H9 (cell line): ENCODE measurements around the gene AIG1. TPM values are rescaled to one million over a fixed set of nuclear protein-coding genes. Genes with fewer than 3 reads are reported as not detected.

Experiments
- DNase-seq: peaks from one replicate; pipeline ENCODE4 v3.0.0-alpha.2; 2017
- H2AFZ ChIP-seq: one replicate; pipeline ENCODE4 v1.6.1; 2013; ENCODE audit warnings: mild to moderate bottlenecking, low read length, control low read depth, moderate library complexity
- H2AK5ac ChIP-seq: 2 replicates; pipeline ENCODE4 v1.6.1; 2013; ENCODE audit warnings: low read length, control low read depth, mixed read lengths; ENCODE audit not compliant: insufficient read length
- H2BK120ac ChIP-seq: one replicate; pipeline ENCODE4 v1.6.1; 2013; ENCODE audit warnings: low read depth, mild to moderate bottlenecking, low read length, control low read depth, inconsistent platforms; ENCODE audit not compliant: poor library complexity, severe bottlenecking
- H2BK12ac ChIP-seq: 2 replicates; pipeline ENCODE4 v1.6.1; 2013; ENCODE audit warnings: low read length, control low read depth, mixed read lengths, low read depth; ENCODE audit not compliant: insufficient read length
- H2BK15ac ChIP-seq: 2 replicates; pipeline ENCODE4 v1.6.1; 2013; ENCODE audit warnings: low read depth, low read length, control low read depth
- H2BK20ac ChIP-seq: one replicate; pipeline ENCODE4 v1.6.1; 2013; ENCODE audit warnings: low read depth, mild to moderate bottlenecking, low read length, control low read depth, inconsistent platforms; ENCODE audit not compliant: poor library complexity, severe bottlenecking
- H2BK5ac ChIP-seq: 2 replicates; pipeline ENCODE4 v1.6.1; 2013; ENCODE audit warnings: low read length, control low read depth, mixed read lengths; ENCODE audit not compliant: insufficient read length
- H3K14ac ChIP-seq: 2 replicates; pipeline ENCODE4 v1.6.1; 2013; ENCODE audit warnings: low read length, control low read depth; ENCODE audit not compliant: insufficient read depth
- H3K18ac ChIP-seq: 2 replicates; pipeline ENCODE4 v1.6.1; 2013; ENCODE audit warnings: low read depth, mild to moderate bottlenecking, mixed read lengths, low read length, control low read depth; ENCODE audit not compliant: insufficient read length
- H3K23ac ChIP-seq: 2 replicates; pipeline ENCODE4 v1.6.1; 2013; ENCODE audit warnings: low read length, control low read depth, mixed read lengths, low read depth; ENCODE audit not compliant: insufficient read length
- H3K23me2 ChIP-seq: 2 replicates; pipeline ENCODE4 v1.6.1; 2013; ENCODE audit warnings: low read depth, mild to moderate bottlenecking, mixed read lengths, low read length, control low read depth; ENCODE audit not compliant: insufficient read length, poor library complexity, severe bottlenecking
- H3K27ac ChIP-seq: 2 replicates; pipeline ENCODE4 v1.5.1; 2013; ENCODE audit warnings: low read length, control low read depth, mixed read lengths, low read depth; ENCODE audit not compliant: insufficient read length
- H3K27me3 ChIP-seq: 2 replicates; pipeline ENCODE4 v1.6.1; 2013; ENCODE audit warnings: low read length, control low read depth, inconsistent platforms; ENCODE audit not compliant: insufficient read depth
- H3K4ac ChIP-seq: 2 replicates; pipeline ENCODE4 v1.6.1; 2013; ENCODE audit warnings: low read depth, mild to moderate bottlenecking, control low read depth, inconsistent platforms, low read length, moderate library complexity
- H3K4me1 ChIP-seq: 2 replicates; pipeline ENCODE4 v1.6.1; 2013; ENCODE audit warnings: low read length, control low read depth, inconsistent platforms; ENCODE audit not compliant: insufficient read depth
- H3K4me2 ChIP-seq: 2 replicates; pipeline ENCODE4 v1.6.1; 2013; ENCODE audit warnings: low read length, control low read depth, mixed read lengths; ENCODE audit not compliant: insufficient read length, insufficient read depth
- H3K56ac ChIP-seq: 2 replicates; pipeline ENCODE4 v1.6.1; 2013; ENCODE audit warnings: low read depth, mild to moderate bottlenecking, mixed read lengths, low read length, control low read depth; ENCODE audit not compliant: insufficient read length
- H3K79me1 ChIP-seq: 2 replicates; pipeline ENCODE4 v1.6.1; 2013; ENCODE audit warnings: low read depth, mild to moderate bottlenecking, moderate library complexity, low read length, control low read depth, inconsistent platforms; ENCODE audit not compliant: insufficient read depth, poor library complexity, severe bottlenecking
- H3K79me2 ChIP-seq: 2 replicates; pipeline ENCODE4 v1.6.1; 2013; ENCODE audit warnings: low read length, control low read depth, inconsistent platforms; ENCODE audit not compliant: insufficient read depth
- H3K9ac ChIP-seq: 2 replicates; pipeline ENCODE4 v1.6.1; 2013; ENCODE audit warnings: low read length, control low read depth, mixed read lengths; ENCODE audit not compliant: insufficient read length; ENCODE audit errors: extremely low read depth
- H3K9me3 ChIP-seq: one replicate; pipeline ENCODE4 v1.6.1; 2013; ENCODE audit warnings: low read depth, low read length, inconsistent platforms; ENCODE audit not compliant: control insufficient read depth
- H3T11ph ChIP-seq: one replicate; pipeline ENCODE4 v1.6.1; 2013; ENCODE audit warnings: mild to moderate bottlenecking, low read length, control low read depth, inconsistent platforms
- H4K20me1 ChIP-seq: one replicate; pipeline ENCODE4 v1.6.1; 2013; ENCODE audit not compliant: control insufficient read depth, insufficient read length, insufficient read depth
- H4K5ac ChIP-seq: 2 replicates; pipeline ENCODE4 v1.6.1; 2013; ENCODE audit warnings: low read depth, mild to moderate bottlenecking, mixed read lengths, low read length, control low read depth; ENCODE audit not compliant: insufficient read length
- H4K8ac ChIP-seq: replicated peaks from 2 replicates; pipeline ENCODE4 v1.6.1; 2013; ENCODE audit warnings: low read length, control low read depth, mixed read lengths, low read depth; ENCODE audit not compliant: insufficient read length
- H4K91ac ChIP-seq: 2 replicates; pipeline ENCODE4 v1.6.1; 2013; ENCODE audit warnings: low read depth, mild to moderate bottlenecking, moderate library complexity, mixed read lengths, low read length, control low read depth; ENCODE audit not compliant: insufficient read length
- H3K27ac Mint-ChIP-seq, 3 experiments: 2 replicates in 2 of 3; 3 replicates in 1 of 3; pipeline ENCODE4 v1.8.0; 2020 to 2021; ENCODE audit warnings: mixed read lengths in 3 of 3, mild to moderate bottlenecking in 1 of 3, moderate library complexity in 1 of 3
- H3K27me3 Mint-ChIP-seq: 2 replicates; pipeline ENCODE4 v1.8.0; 2021; ENCODE audit warnings: low read depth, mild to moderate bottlenecking, moderate library complexity, mixed read lengths
- H3K36me3 Mint-ChIP-seq, 3 experiments: 2 replicates in 2 of 3; 3 replicates in 1 of 3; pipeline ENCODE4 v1.8.0; 2020 to 2021; ENCODE audit warnings: low read depth in 3 of 3, mixed read lengths in 3 of 3; ENCODE audit not compliant: insufficient read depth in 1 of 3
- H3K4me1 Mint-ChIP-seq, 2 experiments: 2 replicates each; pipeline ENCODE4 v1.8.0; 2020; ENCODE audit warnings: mixed read lengths in 2 of 2
- H3K4me3 Mint-ChIP-seq, 2 experiments: 2 replicates in 1 of 2; 3 replicates in 1 of 2; pipeline ENCODE4 v1.8.0; 2020 to 2021; ENCODE audit warnings: mild to moderate bottlenecking in 2 of 2, mixed read lengths in 2 of 2, moderate library complexity in 1 of 2
- H3K9me3 Mint-ChIP-seq, 2 experiments: 2 replicates in 1 of 2; 3 replicates in 1 of 2; pipeline ENCODE4 v1.8.0; 2020; ENCODE audit warnings: mild to moderate bottlenecking in 2 of 2, mixed read lengths in 2 of 2, moderate library complexity in 1 of 2
- WGBS: extraction: QIAGEN DNeasy Blood & Tissue Kit; methylation state at CpG from one replicate; pipeline ENCODE4 v1.1.7; 2013; ENCODE audit warnings: missing lambda C conversion rate, low lambda C conversion rate, mixed read lengths; ENCODE audit not compliant: insufficient read length; ENCODE audit errors: extremely low coverage; 5-methylcytosine and 5-hydroxymethylcytosine counted together
- total RNA-seq: library from RNA; stranded (reverse); gene quantifications from 2 replicates; pipeline ENCODE4 v1.2.1, GENCODE V29; 2021
- TF ChIP-seq, protein P1 (sequence below): fragments of 200-600 bp; sonication (generic); conservative IDR thresholded peaks from 3 replicates; pipeline ENCODE4 v1.8.0; 2021; ENCODE audit warnings: antibody characterized with exemption, mild to moderate bottlenecking

The AIG1 gene
- total RNA-seq, 1 experiment from 2014 or later: 44.6 TPM

DNA sequence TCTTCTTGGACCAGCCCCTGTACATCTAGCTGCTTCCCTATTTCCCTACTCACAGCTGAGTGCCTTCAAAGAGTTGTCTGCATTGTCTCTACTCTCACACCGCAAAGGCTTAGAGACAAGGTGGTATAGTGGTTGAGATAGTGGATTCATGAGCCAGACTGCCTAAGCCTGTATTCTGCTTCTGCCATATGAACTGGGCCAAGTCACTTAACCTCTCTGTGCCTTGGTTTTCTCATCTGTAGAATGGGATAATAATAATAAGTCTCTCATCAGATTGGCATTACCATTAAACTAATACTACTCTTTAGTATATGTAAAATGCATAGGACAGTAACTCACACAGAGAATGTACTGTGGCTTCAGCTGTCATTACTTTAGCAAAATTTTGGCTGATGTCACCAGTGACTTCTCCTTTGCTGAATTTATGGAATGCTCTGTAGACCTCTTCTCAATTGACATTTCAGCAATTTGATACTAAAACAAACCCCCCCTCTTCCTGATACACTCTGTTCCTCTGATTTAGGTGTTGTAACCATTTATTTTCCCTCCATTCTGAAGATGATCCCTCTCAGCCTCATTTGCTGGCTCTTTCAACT lies 233.7 kb downstream of the AIG1 start:
- TF ChIP-seq, protein P1, sequence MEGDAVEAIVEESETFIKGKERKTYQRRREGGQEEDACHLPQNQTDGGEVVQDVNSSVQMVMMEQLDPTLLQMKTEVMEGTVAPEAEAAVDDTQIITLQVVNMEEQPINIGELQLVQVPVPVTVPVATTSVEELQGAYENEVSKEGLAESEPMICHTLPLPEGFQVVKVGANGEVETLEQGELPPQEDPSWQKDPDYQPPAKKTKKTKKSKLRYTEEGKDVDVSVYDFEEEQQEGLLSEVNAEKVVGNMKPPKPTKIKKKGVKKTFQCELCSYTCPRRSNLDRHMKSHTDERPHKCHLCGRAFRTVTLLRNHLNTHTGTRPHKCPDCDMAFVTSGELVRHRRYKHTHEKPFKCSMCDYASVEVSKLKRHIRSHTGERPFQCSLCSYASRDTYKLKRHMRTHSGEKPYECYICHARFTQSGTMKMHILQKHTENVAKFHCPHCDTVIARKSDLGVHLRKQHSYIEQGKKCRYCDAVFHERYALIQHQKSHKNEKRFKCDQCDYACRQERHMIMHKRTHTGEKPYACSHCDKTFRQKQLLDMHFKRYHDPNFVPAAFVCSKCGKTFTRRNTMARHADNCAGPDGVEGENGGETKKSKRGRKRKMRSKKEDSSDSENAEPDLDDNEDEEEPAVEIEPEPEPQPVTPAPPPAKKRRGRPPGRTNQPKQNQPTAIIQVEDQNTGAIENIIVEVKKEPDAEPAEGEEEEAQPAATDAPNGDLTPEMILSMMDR: no peak
- H3K27me3 Mint-ChIP-seq: no peaks in the 10 kb centered on the region
- Histone ChIP-seq H4K8ac (no peak overlapping the region), H3K4me2 (no peak overlapping the region), H2AK5ac (no peak overlapping the region), H3K9ac (no peak overlapping the region), H3K14ac (no peak overlapping the region), H3K27ac (no peak overlapping the region), H4K5ac (no peak overlapping the region), H2BK5ac (no peak overlapping the region), H2BK12ac (no peak overlapping the region), H3K9me3 (no peaks in the 10 kb centered on the region), H4K91ac (no peak overlapping the region), H2BK120ac (no peak overlapping the region), H3K18ac (no peak overlapping the region), H2BK15ac (no peak overlapping the region), H3K23me2 (no peaks in the 10 kb centered on the region), H2AFZ (no peak overlapping the region), H3T11ph (no peak overlapping the region), H3K4ac (no peak overlapping the region), H4K20me1 (no peaks in the 10 kb centered on the region), H3K79me1 (no peaks in the 10 kb centered on the region), H3K4me1 (peaks cover 2% of the 10 kb centered on the region; the same call in 1 of the 2 replicates), H2BK20ac (no peak overlapping the region), H3K27me3 (no peaks in the 10 kb centered on the region), H3K79me2 (no peaks in the 10 kb centered on the region), H3K56ac (no peak overlapping the region), H3K23ac (no peak overlapping the region)
- H3K9me3 Mint-ChIP-seq: no peaks in the 10 kb centered on the region
- H3K27ac Mint-ChIP-seq: no peak overlapping the region
- H3K36me3 Mint-ChIP-seq: peaks cover 3 to 20% (median 4%) of the 10 kb centered on the region in 3 experiments; a peak in 4 of 7 replicates
- WGBS: no CpG with 5 or more reads among the region's 1 CpG
- H3K4me3 Mint-ChIP-seq: no peak overlapping the region
- no peak for DNase-seq
- peaks cover 17 to 20% of the 10 kb centered on the region in 2 experiments for H3K4me1 Mint-ChIP-seq
